Endometrium (tissue), 2 donors: Measurements from ENCODE around the gene C1orf198.
A peak's percentile ranks its signal among the peaks of the same experiment; 100 is the strongest.

Source experiments
- FAIRE-seq: peaks from 2 replicates; lab custom pipeline; 2012; peaks lifted over from hg19 to GRCh38; lab: Jason Lieb, UNC
- donor health status: control.
- donor health status: control.

Gene C1orf198

DNA sequence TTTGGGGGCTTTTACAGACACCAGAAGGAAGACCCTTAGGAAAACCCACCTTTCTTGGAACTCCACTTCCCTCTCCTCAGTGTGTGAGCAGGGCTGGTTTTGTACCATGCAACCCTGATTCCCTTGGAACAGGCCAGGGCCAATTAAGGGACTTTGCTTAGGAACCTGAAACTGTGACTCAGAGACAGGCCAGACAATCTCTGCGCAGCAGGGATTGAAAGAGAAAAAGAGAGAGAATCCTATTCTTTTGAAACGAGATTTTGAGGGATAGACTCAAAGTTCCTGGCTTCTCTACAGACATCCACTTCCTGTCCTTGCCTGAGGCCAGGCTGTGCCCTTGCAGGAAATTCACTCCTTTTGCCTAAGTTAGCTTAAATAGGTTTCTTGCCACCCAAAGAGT is 23.1 kb upstream of the C1orf198 start:
- FAIRE-seq: no peak

DNA sequence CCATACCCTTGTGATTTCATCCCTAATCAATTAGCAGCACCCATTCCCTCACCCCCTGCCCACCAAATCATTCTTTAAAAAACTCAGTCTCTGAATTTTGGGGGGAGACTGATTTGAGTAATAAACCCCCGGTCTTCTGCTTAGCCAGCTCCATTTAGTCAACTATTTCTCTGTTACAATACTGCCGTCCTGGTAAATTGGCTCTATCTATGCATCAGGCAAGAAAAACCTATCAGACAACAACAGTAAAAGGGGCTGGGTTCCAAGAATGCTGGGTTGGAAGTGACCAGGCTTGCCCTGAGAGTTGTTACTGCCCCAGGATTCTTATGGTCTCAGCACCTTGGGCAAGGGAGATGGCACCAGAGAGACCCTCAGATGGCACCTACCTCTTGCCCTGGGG is 16.3 kb upstream of the C1orf198 start:
- no peak for FAIRE-seq

DNA sequence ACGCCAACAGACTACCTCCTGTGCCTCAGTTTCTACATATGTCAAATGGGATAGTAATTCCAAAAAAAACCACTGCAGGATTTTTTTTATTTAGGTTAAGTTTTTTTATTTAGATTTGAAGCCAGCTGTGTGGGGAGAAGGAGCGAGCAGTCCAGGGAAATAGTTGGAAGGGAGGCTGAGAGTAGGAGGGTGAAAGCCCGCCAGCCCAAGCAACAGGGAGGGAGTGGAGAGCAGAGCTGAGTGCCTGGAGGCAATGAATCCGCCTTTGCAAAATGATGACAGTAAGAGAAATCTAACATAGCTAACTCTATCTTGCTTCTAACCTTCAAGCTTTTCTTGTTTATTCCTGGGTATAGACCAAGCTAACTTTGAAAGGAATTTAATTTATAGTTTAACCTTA is 15.6 kb upstream of the C1orf198 start:
- no peak for FAIRE-seq

DNA sequence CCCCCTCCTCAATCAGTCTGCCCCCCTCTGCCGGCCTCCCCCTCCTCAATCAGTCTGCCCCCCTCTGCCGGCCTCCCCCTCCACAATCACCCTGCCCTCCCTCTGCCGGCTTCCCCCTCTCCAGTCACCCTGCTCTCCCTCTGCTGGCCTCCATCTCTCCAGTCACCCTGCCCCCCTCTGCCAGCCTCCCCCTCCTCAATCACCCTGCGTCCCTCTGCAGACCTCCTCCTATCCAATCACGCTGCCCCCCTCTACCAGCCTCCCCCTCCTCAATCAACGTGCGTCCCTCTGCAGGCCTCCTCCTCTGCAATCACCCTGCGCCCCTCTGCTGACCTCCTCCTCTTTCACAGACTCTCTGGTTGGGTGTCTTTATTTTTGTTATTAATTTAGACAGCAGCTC is 11.5 kb upstream of the C1orf198 start:
- no peak for FAIRE-seq

DNA sequence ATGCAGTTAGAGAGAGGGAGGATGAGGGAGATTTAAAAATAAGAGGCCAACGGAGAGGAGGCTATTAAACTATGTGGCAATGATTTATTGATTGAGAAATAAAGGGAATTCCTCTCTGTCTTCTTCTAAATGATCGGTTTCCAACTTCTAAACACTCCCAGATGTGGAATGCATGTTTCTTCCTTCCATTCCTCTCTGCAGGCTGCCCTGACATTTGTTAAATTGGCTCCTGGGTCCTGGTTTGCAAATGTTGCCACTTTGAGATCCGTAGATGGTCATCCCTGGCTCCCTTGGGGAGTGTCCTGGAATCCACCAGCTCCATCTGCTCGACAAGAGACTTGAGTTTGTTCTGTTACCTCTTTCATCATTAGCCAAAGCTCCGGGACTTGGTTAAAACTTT is 10.3 kb upstream of the C1orf198 start:
- peak; percentile 100 for FAIRE-seq

DNA sequence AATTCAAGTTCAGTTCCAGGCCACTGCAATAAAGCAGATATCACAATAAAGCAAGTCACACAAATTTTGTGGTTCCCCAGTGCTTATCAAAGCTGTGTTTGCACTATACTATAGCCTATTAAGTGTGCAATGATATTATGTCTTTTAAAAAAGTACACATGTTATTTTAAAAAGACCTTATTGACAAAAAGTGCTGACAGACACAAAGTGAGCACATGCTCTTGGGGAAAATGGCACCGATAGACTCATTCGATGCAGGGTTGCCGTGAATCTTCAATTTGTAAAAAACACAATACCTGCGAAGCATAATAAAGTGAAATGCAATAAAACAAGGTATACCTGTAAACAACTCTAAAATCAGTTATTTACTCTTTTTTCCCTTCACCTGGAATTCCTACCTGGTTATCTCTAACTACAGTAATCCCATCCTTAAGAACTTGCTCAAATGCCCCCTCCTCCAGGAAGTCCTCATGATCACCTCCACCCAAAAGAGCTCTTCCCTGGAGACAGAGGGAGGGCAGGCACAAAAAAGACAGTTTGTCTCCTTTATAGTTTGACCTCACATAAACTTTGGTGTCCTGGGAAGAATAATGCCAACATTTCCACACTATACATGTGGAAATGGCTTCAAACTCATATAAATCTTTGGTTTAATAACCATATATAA is 9.7 kb upstream of the C1orf198 start:
- no peak for FAIRE-seq

DNA sequence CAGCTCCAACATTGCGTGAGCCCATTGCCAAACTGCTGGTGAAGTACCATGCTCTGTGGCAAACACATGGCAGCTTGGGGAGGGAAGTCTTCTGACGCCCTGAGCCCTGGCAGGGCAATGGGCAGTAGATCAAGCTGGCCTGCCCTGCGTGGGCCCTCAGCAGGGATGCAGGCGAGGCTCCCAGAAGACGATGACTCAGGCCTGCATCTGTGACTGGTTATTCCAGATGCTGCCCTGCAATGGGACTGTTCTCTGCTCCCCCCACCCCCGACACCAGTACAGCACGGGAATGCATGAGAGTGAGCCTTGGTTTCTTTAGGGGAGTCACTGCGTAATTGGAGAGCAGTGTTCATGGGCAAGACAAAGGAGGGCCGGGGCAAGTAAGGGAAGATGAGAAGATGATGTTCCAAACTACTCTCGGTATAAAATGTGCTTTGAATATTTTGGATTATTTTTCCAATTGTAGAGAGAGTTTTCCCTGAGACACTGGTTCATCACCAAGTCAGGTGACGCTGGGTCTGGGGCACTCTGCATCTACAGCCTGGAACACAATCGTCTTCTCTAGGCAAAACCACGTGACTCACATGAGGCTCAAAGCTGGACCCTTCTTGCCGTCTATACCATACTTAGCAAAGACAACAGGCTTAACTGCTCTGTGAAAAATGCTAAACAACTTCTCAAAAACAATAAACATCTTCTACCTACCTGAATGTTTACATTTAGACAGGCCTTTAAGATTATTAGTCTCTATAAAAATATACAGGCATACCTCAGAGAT is 9.0 kb upstream of the C1orf198 start:
- no peak for FAIRE-seq

DNA sequence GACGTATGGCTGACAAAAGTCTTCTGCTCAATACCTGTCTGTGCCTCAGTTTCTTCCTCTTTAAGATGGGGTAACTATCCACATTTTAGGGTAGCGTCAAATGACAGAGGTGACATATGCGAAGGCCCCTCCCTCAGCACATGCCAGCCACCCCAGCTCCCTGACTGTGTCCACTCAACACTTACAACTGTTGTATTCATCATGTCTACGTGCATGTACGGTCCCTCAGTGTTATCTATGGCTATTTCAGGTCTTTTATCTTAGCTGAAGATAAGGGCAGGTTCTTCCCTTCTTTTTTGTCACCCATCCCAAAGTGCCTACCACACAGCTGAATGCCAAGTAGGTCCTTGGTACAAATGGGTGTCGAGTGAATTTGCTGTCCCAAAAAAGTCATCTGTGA is 8.3 kb upstream of the C1orf198 start:
- no peak for FAIRE-seq

DNA sequence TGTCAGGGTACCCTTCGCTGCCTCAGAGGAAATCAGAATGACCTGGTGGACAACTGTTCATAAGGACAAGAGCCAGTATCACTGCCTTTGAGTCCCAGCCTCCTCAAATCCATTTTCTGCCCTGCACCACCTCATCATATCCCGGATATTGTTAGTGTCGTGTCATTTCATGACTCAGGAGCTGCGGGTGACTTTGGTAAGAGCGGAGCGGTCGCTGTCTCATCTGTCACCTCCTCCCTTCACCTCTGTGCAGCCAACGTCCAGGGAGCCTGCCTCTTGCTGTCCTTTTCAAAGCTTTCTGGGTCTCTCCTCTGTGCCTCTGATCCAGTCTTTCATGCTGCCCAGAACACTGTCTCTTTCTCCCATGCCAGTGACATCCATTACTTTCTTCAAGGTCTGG is 7.0 kb upstream of the C1orf198 start:
- no peak for FAIRE-seq

DNA sequence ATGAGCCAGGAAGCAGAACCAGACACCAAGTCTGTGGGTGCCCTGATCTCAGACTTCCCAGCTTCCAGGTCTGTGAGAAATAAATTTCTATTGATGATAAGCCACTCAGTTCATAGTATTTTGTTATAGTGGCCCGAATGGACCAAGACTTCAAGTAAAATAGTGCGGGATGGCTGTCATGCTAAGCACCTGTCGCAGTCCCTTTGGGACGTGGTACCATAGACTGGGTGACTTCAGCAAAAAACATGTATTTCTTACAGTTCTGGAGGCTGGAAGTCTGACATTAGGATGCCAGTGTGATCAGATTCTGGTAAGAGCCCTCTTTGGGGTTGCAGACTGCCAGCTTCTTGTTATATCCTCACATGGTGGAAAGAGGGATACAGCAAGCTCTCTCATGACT is 2.6 kb upstream of the C1orf198 start:
- FAIRE-seq: no peak

DNA sequence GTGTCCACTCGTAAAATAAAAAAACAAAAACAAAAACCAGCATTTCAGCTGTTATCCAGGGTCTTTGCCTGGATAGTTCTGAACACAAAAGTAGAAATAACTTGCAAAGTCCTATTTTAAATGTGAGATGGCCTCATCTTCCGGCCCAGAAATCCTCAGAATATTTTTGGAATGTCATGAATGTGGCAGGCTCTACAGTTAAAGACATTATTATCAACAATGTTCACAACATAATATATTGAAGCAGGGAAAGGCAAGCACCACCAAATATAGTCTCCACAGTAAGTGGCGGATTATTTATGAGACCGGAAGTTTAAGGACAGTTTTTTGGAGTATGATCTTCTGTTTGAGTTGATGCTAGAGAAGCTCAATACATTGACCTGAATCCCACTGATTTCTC is 1.2 kb upstream of the C1orf198 start:
- no peak for FAIRE-seq

DNA sequence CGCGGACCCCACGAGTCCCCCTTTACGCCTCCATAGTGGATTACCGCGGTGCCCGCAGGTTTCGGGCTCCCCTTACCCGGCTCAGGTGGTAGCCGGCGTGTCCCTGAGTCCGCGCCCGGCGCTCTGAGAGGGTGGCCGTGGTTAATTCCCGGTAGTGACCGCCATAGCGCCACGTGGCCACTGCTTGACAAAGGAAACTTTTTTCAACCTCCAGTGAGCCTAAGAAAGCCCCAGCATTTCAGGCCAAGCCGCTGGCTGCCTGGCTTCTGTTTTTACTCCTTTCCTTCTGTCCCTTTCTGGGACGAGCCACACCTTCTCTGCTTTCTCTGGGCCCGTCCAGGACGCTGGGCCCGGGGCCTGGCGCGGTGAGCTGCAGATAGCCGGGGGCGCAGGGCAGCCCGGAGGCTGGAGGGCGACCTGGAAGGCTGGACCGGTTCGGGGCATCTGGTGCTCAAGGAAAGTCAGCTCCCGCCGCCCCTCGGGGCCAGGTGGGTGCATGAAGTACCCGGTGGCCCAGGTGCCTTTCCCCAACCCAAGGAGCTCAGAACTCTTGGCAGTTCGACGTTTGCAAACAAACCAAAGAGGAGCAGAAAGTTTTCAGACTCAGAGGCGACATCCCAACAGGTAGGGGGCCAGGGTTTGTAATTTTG is 540 bp upstream of the C1orf198 start:
- FAIRE-seq: no peak

DNA sequence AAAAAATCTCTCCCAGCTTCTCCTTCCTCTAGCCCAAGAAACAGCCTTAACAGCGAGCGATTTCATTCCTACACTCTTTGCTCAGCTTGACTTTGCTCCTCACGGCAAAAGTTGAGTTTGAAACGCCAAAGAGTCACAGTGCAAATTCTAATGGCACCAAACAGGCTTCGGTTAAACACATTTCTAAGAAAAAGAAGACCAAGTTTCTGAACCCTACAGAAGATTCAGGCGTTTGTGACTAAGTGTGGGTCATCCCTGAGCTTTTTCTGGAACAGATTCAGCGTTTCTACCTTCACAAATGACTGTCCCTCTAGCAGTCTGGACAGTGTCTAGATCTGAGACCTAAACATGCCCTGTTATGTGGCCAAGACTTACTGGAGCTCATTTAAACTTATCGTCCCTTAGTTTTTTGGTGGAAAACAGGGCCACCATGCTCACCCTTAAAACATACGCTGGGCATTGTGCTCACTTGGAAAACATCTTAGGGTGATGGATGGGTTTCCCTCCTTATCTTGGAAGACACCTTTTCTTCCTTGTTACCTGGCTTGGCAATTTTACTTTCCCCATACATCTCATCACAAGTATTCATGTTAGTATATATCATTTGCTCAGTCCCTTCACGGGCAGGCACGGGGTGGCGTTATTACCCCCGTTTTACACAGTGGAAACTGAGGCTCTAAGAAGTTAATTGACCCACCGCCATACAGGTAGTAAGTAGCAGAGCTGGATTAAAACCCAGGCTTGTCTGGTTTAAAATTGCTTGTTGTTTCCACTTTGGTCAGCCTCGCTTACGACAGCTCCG is 1.0 kb downstream of the C1orf198 start:
- FAIRE-seq: no peak

DNA sequence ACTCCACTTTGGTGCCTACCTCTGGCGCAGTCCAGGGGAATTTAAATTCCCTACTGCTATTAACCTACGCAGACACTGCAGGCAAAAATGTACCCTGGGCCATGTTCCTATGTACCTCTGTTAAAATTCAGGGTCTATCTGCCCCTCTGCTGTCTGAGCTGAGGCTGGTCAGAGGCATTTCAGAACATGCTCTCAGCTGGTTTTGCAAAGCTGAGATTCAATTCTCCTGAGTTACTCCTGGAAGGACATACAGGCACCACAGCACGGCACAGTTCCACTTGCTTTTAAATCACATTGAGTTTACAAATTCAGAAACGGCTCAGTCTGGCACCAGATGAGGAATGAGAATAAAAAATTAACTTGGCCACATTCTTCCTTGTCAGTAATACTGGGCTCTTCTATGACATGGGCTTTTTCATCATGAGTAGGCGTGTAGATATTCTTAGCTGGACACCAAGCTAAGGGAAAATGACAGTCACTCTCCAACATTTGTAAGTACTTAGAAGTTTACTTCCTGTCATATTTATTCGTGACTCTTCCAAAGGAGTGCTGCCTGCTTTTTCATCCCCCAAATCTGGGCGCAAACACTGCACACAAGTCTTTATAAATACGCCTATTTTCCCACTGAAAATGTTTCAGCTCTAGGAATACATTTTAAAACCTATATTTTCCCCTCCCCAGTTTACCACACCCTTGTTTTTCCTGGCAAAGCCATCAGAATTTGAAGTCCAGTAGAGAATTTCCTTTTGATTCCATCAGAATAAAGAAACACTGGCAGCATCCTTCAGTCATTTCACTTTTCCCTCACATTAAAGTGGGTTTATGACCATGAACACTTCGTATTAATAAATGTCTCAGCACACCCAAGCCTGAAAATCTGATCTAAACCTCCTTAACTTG is 1.9 kb downstream of the C1orf198 start:
- no peak for FAIRE-seq

DNA sequence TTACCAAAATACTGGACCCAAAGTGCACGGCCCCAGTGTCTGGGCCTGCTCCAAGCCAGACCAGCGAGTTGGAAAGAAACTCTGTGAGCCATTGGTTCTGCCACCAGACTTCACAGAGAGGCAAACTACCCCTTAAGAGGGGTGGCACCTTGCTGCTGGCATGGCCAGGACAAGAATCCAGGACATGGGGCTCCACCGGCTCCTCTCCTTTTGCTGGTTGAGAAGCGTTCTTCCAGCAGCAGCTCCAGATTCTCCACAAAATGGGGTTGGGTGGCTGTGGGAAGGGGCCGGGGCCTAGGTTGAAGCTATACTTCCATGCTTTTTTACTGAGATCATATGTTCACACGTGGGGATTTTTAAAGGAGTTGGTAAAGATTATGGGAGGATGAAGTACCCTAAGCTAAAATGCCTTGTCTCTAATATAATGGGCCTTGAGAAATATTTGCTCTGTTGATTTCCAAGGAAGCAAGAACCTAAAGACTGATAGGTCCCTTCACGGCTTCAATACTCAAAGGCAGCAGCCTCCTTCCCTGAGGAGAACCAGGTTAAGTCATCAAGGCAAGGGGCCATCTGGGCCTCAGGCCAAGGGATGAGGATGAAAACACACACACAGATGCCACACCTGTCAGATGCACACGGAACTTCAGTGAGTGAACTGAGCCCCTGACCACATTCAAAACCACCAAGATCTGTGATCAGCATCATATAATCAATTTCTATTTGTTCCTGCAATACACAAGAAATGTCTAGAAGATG is 3.1 kb downstream of the C1orf198 start:
- FAIRE-seq: no peak

DNA sequence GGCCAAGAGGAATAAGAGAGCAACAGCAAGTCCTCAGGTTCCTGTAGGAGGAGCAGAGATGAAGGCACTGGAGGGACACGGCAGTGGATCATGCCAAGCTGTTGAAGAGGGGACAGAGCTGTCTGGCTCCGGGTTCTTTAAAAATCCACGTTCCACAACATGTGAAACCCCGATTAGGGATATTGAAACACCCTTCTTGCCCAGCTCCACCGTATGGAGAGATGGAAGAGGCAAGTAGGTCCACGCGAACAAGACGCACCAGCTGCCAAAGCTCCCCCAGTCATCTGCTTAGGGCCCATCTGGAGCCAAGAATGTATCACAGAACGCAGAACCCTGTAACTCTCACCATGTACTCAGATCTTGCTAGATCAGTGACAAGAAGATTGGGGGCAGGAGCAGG is 3.9 kb downstream of the C1orf198 start:
- FAIRE-seq: no peak

DNA sequence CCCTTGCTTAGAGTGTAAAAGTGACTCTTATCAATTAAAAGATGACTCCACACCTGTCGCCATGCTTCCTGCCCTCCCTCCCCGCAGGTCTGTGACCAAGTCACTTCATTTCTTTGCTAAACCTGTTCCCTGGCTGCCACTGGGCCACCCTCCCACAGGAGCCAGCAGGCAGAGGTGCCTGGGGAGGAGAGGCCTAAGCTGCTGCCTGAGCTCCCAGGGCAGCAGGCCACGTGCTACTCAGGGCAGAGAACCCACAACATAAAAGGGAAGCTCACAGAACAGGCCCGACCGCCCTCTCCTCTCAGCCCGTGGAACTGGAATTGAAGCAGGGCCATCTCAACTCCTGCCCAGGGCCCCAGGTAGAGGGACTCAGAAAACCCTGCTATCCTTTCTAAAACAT is 4.9 kb downstream of the C1orf198 start:
- FAIRE-seq: no peak

DNA sequence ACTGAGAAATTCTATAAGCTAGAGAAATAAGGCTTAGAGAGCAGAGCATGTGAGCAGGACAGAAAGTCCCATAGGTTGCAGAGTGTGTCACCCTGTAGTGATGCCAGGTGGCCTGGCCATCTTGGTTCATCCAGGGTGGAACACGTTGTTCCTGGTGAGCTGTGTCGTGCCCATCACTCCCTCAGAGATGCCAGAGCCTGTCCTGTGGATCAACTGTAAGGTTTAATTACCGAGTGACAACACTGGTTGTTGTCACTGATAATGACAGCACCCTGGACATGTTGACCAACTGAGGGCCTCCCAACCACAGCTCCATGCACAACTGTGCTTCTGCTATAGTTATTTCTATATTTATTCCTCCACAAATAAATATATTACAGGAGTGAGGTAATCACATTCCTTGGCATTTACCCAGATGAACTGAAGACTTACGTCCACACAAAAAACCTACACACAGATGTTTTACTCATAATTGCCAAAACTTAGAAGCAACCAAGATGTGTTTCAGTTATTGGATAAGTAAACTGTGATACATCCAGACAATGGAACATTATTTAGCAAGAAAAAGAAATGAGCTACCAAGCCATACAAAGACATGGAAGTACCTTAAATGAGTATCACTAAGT is 6.2 kb downstream of the C1orf198 start:
- no peak for FAIRE-seq

DNA sequence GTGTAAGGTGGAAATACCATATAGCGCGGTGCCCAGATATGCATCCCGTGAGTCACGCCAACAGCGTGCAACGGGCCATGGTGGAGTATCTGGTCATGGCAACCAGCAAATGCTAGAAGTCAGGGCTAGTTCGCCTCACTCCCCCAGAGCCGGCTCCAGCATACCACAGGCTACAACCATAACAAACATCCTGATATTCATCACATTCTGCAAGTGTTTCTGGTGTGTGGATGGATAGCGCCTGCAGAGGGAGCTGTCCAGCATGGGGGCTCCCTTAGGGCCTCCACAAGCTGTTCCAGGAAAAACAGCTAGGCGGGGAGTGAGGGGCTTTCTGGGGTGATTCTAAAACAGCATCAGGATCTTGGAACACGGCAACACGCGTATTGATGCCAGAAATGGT is 6.8 kb downstream of the C1orf198 start:
- no peak for FAIRE-seq

DNA sequence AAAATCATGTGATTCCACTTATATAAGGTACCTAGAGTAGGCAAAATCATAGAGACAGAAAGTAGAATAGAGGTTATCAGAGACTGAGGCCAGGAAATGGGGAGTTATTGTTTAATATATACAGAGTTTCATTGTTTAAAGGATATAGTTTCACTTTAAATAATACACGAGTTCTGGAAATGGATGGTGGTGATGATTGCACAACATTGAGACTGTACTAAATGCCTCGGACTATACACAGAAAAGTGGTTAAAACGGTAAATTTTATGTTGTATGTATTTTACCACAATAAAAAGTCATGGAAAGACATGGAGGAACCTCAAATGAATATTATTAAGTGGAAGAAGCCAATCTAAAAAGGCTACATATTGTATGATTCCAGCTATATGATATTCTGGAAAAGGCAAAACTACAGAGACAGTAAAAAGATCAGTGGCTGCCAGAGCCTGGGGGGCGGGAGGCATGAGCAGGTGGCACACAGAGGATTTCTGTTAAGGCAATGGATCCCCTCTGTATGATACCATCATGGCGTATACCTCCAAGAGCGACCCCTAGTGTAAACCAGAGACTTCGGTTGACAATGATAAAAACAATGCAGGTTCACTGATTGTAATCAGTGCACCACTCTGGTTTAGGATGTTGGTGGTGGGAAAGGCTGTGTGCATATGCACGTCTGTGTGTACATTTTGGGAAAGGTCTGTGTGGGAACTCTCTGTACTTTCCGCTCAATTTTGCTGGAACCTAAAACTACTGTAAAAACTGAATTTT is 7.5 kb downstream of the C1orf198 start:
- no peak for FAIRE-seq
